Neural progenitor cell (in vitro differentiated cells): ENCODE data around the gene AMBRA1. TPM values are rescaled to one million over a fixed set of nuclear protein-coding genes. Genes with fewer than 3 reads are reported as not detected.

Experiments
- DNase-seq: peaks from one replicate; pipeline ENCODE4 v3.0.0-alpha.2; 2016; ENCODE audit warnings: low spot score
- H2AFZ ChIP-seq: fragments of 200-600 bp; sonication (generic); replicated peaks from 2 replicates; pipeline ENCODE4 v1.6.1; 2016; ENCODE audit warnings: antibody characterized with exemption
- H3F3A ChIP-seq: fragments of 200-600 bp; sonication (generic); 2 replicates; pipeline ENCODE4 v1.6.1; 2016; ENCODE audit warnings: antibody characterized with exemption, low read depth
- H3K27ac ChIP-seq: fragments of 200-600 bp; sonication (generic); 2 replicates; pipeline ENCODE4 v1.5.1; 2016; ENCODE audit warnings: mild to moderate bottlenecking
- H3K27me3 ChIP-seq: fragments of 200-600 bp; sonication (generic); 2 replicates; pipeline ENCODE4 v1.6.1; 2016; ENCODE audit warnings: mild to moderate bottlenecking, moderate library complexity
- H3K36me3 ChIP-seq: fragments of 200-600 bp; sonication (generic); 2 replicates; pipeline ENCODE4 v1.5.1; 2016
- H3K4me1 ChIP-seq: fragments of 200-600 bp; sonication (generic); 2 replicates; pipeline ENCODE4 v1.6.1; 2016; ENCODE audit warnings: mixed run types
- H3K4me2 ChIP-seq: fragments of 200-600 bp; sonication (generic); 2 replicates; pipeline ENCODE4 v1.6.1; 2016
- H3K4me3 ChIP-seq: fragments of 200-600 bp; sonication (generic); 2 replicates; pipeline ENCODE4 v1.5.1; 2016
- H3K79me2 ChIP-seq: fragments of 200-600 bp; sonication (generic); 2 replicates; pipeline ENCODE4 v1.6.1; 2016; ENCODE audit warnings: low read depth
- H3K9ac ChIP-seq: fragments of 200-600 bp; sonication (generic); 2 replicates; pipeline ENCODE4 v1.6.1; 2016
- H3K9me3 ChIP-seq: fragments of 200-600 bp; sonication (generic); 2 replicates; pipeline ENCODE4 v1.5.1; 2016; ENCODE audit warnings: low read depth
- H4K20me1 ChIP-seq: fragments of 200-600 bp; sonication (generic); 2 replicates; pipeline ENCODE4 v1.6.1; 2016; ENCODE audit warnings: low read depth
- H3K27ac Mint-ChIP-seq: 3 replicates; pipeline ENCODE4 v1.8.0; 2021; ENCODE audit warnings: mixed read lengths
- H3K27me3 Mint-ChIP-seq: 2 replicates; pipeline ENCODE4 v1.8.0; 2022; ENCODE audit warnings: low read depth, mild to moderate bottlenecking, inconsistent platforms, moderate library complexity, mixed read lengths; ENCODE audit not compliant: insufficient read depth
- H3K36me3 Mint-ChIP-seq: 3 replicates; pipeline ENCODE4 v1.8.0; 2021; ENCODE audit warnings: mixed read lengths
- H3K4me1 Mint-ChIP-seq: 3 replicates; pipeline ENCODE4 v1.8.0; 2021; ENCODE audit warnings: mixed read lengths
- H3K4me3 Mint-ChIP-seq: 3 replicates; pipeline ENCODE4 v1.8.0; 2021; ENCODE audit warnings: mild to moderate bottlenecking, moderate library complexity, mixed read lengths
- H3K9me3 Mint-ChIP-seq: 3 replicates; pipeline ENCODE4 v1.8.0; 2020; ENCODE audit warnings: mixed read lengths
- EZH2 ChIP-seq: fragments of 200-600 bp; sonication (generic); IDR thresholded peaks from 2 replicates; pipeline ENCODE4 v1.6.1; 2017; ENCODE audit warnings: antibody characterized with exemption, mild to moderate bottlenecking, moderate library complexity
- EZH2phosphoT487 ChIP-seq: fragments of 200-600 bp; sonication (generic); IDR thresholded peaks from 2 replicates; pipeline ENCODE4 v1.6.1; 2017; ENCODE audit warnings: antibody characterized with exemption
- total RNA-seq: library from RNA; depleted of rRNA; stranded (reverse); fragments of >200 nt; gene quantifications from 2 replicates; pipeline ENCODE4 v1.2.3, GENCODE V29; 2015; ENCODE audit warnings: low replicate concordance
- TF ChIP-seq, protein P1 (sequence below): fragments of 200-600 bp; sonication (generic); IDR thresholded peaks from 2 replicates; pipeline ENCODE4 v1.5.1; 2017; ENCODE audit warnings: antibody characterized with exemption, mild to moderate bottlenecking

Gene AMBRA1
- total RNA-seq, 1 donor from 2014 or later = 20.7 TPM

DNA sequence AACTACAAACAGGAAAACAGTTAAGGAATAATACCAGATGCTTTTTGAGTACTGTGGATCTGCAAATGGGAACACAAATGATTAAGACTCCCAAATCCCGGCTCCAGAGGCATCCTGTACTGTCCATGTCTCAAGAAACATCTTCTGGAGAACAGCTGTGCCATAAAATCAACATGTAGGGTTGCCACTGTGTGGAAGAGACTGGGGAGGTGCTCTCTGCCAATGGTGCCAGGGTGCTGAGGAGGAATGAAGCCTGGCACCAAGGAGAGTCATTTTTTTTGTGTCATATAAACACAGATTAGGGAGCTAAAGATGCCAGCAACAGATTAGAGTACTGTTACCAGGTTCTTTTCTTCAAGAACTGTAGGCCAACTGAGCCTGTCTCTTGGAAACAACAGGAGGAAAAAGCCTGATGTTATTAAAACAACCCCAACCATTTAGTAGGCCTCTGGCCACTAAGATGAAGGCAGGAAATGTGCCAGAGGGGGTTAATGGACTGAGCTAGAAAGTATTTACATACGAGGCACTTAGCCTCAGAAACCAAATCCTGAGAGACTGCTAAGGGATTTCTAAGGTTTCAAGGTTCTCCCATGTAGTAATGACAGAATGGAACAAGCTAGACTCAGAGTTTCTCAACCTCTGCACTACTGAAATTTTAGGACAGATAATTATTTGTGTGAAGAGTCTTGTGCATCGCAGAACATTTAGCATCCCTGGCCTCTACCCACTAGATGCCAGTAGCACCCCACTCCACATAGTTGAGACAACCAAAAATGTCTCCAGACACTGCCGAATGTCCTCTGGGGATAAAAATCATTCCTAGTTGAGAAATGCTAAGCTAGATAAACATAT lies 147.7 kb downstream of the AMBRA1 start:
- Mint-ChIP-seq H3K4me1 (peaks cover 2% of the 10 kb centered on the region), H3K4me3 (no peak overlapping the region), H3K36me3 (peaks cover 16% of the 10 kb centered on the region)

DNA sequence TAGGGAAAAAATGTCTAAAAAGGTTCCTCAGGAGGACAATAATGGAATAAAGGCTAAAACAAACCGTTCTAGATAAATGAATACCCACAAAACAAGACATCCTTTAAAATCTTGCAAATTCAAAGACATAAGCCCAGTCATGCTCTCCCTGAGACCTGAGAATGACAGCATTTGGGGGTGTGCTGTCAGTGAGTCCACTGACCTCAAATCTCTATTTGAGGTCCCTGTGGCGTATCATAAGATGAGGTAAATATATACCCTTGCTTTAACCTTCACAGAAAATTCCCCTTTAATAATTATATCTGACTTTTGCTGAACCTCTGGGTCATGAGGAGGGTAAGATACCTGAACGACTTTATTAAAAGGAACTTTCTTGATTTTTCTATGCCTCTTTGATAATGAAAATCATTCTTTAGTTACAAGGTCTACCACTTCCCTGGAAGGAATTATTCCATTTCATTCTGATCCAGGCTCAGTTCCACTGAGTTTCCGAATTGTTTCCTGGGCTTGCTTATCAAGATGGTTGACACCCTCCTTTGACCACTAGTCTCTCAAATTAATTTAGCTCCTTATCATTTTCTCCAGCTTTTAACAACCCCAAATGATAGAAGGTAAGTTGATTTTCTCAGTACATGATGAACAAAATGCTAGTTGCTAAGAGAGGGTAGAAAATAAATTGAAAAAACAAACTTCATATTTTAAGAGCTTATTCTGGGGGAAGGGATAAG lies 148.5 kb downstream of the AMBRA1 start:
- Histone ChIP-seq H3K36me3 (no peaks in the 10 kb centered on the region), H3K27me3 (no peaks in the 10 kb centered on the region), H4K20me1 (peaks cover 19% of the 10 kb centered on the region), H3F3A (no peaks in the 10 kb centered on the region), H3K27ac (no peak overlapping the region), H3K4me1 (peaks cover 14% of the 10 kb centered on the region), H3K79me2 (peaks cover 13% of the 10 kb centered on the region), H3K9me3 (no peaks in the 10 kb centered on the region), H3K9ac (no peak overlapping the region), H3K4me2 (no peak overlapping the region), H3K4me3 (no peak overlapping the region), H2AFZ (no peak overlapping the region)
- H3K27ac Mint-ChIP-seq = no peak overlapping the region
- no peak for TF ChIP-seq EZH2phosphoT487
- DNase-seq = no peak
- H3K9me3 Mint-ChIP-seq = no peaks in the 10 kb centered on the region
- peaks cover 2% of the 10 kb centered on the region for H3K4me1 Mint-ChIP-seq
- no peak overlapping the region for H3K4me3 Mint-ChIP-seq
- no peaks in the 10 kb centered on the region for H3K27me3 Mint-ChIP-seq
- peaks cover 18% of the 10 kb centered on the region for H3K36me3 Mint-ChIP-seq

More for the DNA sequence above, 147.7 kb downstream of the AMBRA1 start:
- no peak overlapping the region for H2AFZ ChIP-seq
- no peaks in the 10 kb centered on the region for H3K27me3 Mint-ChIP-seq
- no peaks in the 10 kb centered on the region for H3K9me3 Mint-ChIP-seq
- no peak overlapping the region for H3K27ac Mint-ChIP-seq
- TF ChIP-seq, protein P1, sequence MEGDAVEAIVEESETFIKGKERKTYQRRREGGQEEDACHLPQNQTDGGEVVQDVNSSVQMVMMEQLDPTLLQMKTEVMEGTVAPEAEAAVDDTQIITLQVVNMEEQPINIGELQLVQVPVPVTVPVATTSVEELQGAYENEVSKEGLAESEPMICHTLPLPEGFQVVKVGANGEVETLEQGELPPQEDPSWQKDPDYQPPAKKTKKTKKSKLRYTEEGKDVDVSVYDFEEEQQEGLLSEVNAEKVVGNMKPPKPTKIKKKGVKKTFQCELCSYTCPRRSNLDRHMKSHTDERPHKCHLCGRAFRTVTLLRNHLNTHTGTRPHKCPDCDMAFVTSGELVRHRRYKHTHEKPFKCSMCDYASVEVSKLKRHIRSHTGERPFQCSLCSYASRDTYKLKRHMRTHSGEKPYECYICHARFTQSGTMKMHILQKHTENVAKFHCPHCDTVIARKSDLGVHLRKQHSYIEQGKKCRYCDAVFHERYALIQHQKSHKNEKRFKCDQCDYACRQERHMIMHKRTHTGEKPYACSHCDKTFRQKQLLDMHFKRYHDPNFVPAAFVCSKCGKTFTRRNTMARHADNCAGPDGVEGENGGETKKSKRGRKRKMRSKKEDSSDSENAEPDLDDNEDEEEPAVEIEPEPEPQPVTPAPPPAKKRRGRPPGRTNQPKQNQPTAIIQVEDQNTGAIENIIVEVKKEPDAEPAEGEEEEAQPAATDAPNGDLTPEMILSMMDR = peak; percentile 17
- TF ChIP-seq EZH2phosphoT487 = no peak
- H3K36me3 ChIP-seq = no peaks in the 10 kb centered on the region
- H3K79me2 ChIP-seq = peaks cover 13% of the 10 kb centered on the region
- H3K4me1 ChIP-seq = peaks cover 16% of the 10 kb centered on the region
- H3K9me3 ChIP-seq = no peaks in the 10 kb centered on the region
- no peak overlapping the region for H3K4me3 ChIP-seq
- no peak overlapping the region for H3K27ac ChIP-seq
- H3K4me2 ChIP-seq = peak overlapping the region; percentile 6
- no peak for DNase-seq
- H3F3A ChIP-seq = no peaks in the 10 kb centered on the region
- no peak overlapping the region for H3K9ac ChIP-seq
- peaks cover 19% of the 10 kb centered on the region for H4K20me1 ChIP-seq
- H3K27me3 ChIP-seq = no peaks in the 10 kb centered on the region

DNA sequence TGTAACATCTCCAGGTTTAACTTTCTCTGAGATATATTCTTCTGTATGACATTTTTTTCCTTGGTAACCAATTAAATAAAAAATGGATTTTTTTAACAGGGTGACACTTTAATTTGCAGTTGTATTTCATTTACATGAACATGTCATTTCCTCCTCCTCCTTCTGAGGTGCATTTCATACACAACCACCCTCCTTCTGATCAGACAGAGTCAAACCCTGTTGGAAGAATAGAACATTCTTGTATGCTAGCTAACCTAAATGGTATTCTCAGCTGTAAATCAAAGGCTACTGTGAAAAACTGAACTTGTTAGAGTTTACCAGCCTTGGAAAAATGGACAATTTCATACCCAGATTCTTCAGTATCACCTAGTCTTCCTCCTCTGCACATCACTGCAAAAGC lies 149.5 kb downstream of the AMBRA1 start:
- no peak overlapping the region for H2AFZ ChIP-seq
- no peak overlapping the region for H3K27ac ChIP-seq
- Mint-ChIP-seq H3K27me3 (no peaks in the 10 kb centered on the region), H3K9me3 (no peaks in the 10 kb centered on the region), H3K36me3 (peaks cover 16% of the 10 kb centered on the region), H3K27ac (no peak overlapping the region), H3K4me1 (peaks cover 2% of the 10 kb centered on the region), H3K4me3 (no peak overlapping the region)
- no peaks in the 10 kb centered on the region for H3K36me3 ChIP-seq
- H3K79me2 ChIP-seq = peaks cover 13% of the 10 kb centered on the region
- TF ChIP-seq EZH2 (no peak), EZH2phosphoT487 (no peak)
- TF ChIP-seq, protein P1 = no peak
- H3K9ac ChIP-seq = no peak overlapping the region
- no peak overlapping the region for H3K4me3 ChIP-seq
- H3K9me3 ChIP-seq = no peaks in the 10 kb centered on the region
- peaks cover 14% of the 10 kb centered on the region for H3K4me1 ChIP-seq
- no peaks in the 10 kb centered on the region for H3K27me3 ChIP-seq
- no peak for DNase-seq
- H3K4me2 ChIP-seq = no peak overlapping the region
- H4K20me1 ChIP-seq = peaks cover 19% of the 10 kb centered on the region
- no peaks in the 10 kb centered on the region for H3F3A ChIP-seq
